HepG2 (cell line): Measurements from ENCODE around the gene ATP2A3. TPM values are rescaled to one million over a fixed set of nuclear protein-coding genes. Genes with fewer than 3 reads are reported as not detected.
"Not testable (repeated sequence)": the region's sequence is repeated elsewhere in the genome, so short reads cannot be mapped to it uniquely, and the experiment has no call there.

ENCODE experiments used
- ATAC-seq: fragments of 200-7000 bp; cut with Tn5 transposase; 3 replicates; pipeline ENCODE4 v1.9.1; 2020; ENCODE audit warnings: mild to moderate bottlenecking, moderate library complexity
- BruUV-seq: library from RNA; stranded (reverse); fragments of 400-500 nt; replicated peaks from 2 replicates; lab custom pipeline; 2021; lab: Mats Ljungman, UMichigan
- CTCF ChIA-PET: fragments of 300-600 bp; formaldehyde crosslinking; extraction: SDS; loops from one replicate; lab custom pipeline; 2021; ENCODE audit warnings: low total read pairs, inconsistent platforms, low intra/inter-chr PET ratio; lab: Yijun Ruan, JAX
- POLR2A ChIA-PET: fragments of 350-600 bp; sonication (Branson Sonifier 250); formaldehyde crosslinking; loops from one replicate; lab custom pipeline; 2020; ENCODE audit warnings: antibody characterized with exemption, inconsistent platforms; lab: Yijun Ruan, JAX
- DNase-seq: peaks from one replicate; pipeline ENCODE4 v3.0.0-alpha.2; 2015; ENCODE audit warnings: low spot score
- FAIRE-seq: peaks from 3 replicates; lab custom pipeline; 2011; peaks lifted over from hg19 to GRCh38; lab: Jason Lieb, UNC
- H2AFZ ChIP-seq: one replicate; pipeline ENCODE4 v1.6.1; 2011; ENCODE audit warnings: low read length, inconsistent platforms
- H3K27ac ChIP-seq: fragments of 300-600 bp; 3 replicates; pipeline ENCODE4 v1.8.0; 2011; ENCODE audit warnings: mixed run types, mild to moderate bottlenecking, mixed read lengths, low read length, inconsistent platforms; ENCODE audit not compliant: insufficient read depth; ENCODE audit errors: extremely low read length
- H3K27me3 ChIP-seq, 2 experiments: fragments of 200-600 bp in 1 of 2; 2 replicates in 1 of 2; 3 replicates in 1 of 2; pipeline versions ENCODE4 v1.6.0 to v1.8.0; 2011; ENCODE audit warnings: low read length in 2 of 2, mild to moderate bottlenecking in 2 of 2, moderate library complexity in 2 of 2, inconsistent platforms in 1 of 2; ENCODE audit not compliant: insufficient read depth in 2 of 2, control insufficient read depth in 1 of 2
- H3K36me3 ChIP-seq, 2 experiments: fragments of 200-600 bp in 1 of 2; replicated peaks in 1 of 2; 2 replicates in 1 of 2; 3 replicates in 1 of 2; pipeline versions ENCODE4 v1.5.1 to v1.8.0; 2011; ENCODE audit warnings: low read length in 2 of 2, inconsistent platforms in 1 of 2; ENCODE audit not compliant: insufficient read depth in 2 of 2, control insufficient read depth in 1 of 2
- H3K4me1 ChIP-seq: 2 replicates; pipeline ENCODE4 v1.5.1; 2012; ENCODE audit warnings: low read length, inconsistent platforms; ENCODE audit not compliant: insufficient read depth
- H3K4me2 ChIP-seq: 2 replicates; pipeline ENCODE4 v1.6.0; 2011; ENCODE audit warnings: low read depth, low read length, inconsistent platforms
- H3K4me3 ChIP-seq, 3 experiments: fragments of 200-600 bp in 1 of 3; sonication (generic), shearing (Covaris generic) in 1 of 3; replicated peaks in 1 of 3; 2 replicates each; pipeline ENCODE4 v1.5.1; 2011 to 2016; ENCODE audit warnings: low read length in 3 of 3, inconsistent platforms in 2 of 3, low read depth in 2 of 3, mild to moderate bottlenecking in 2 of 3, control low read depth in 1 of 3, mixed read lengths in 1 of 3; ENCODE audit not compliant: insufficient read depth in 1 of 3
- H3K79me2 ChIP-seq: one replicate; pipeline ENCODE4 v1.6.1; 2011; ENCODE audit warnings: low read length, inconsistent platforms; ENCODE audit not compliant: insufficient read depth
- H3K9ac ChIP-seq: 2 replicates; pipeline ENCODE4 v1.6.0; 2011; ENCODE audit warnings: mild to moderate bottlenecking, low read depth, low read length, inconsistent platforms; ENCODE audit not compliant: insufficient read depth
- H3K9me3 ChIP-seq: 2 replicates; pipeline ENCODE4 v1.5.1; 2012; ENCODE audit warnings: mild to moderate bottlenecking, low read length
- H4K20me1 ChIP-seq: 2 replicates; pipeline ENCODE4 v1.6.0; 2011; ENCODE audit warnings: inconsistent platforms, mild to moderate bottlenecking, low read length, moderate library complexity; ENCODE audit not compliant: insufficient read depth
- BATF2 ChIP-seq: sonication (generic); formaldehyde crosslinking; IDR thresholded peaks from 2 replicates; pipeline ENCODE4 v1.8.0; 2022; ENCODE audit warnings: mild to moderate bottlenecking, missing genetic modification reagents, moderate library complexity
- SMAD1 ChIP-seq: sonication (generic); formaldehyde crosslinking; IDR thresholded peaks from 2 replicates; pipeline ENCODE4 v1.4.0; 2020; ENCODE audit warnings: missing genetic modification reagents, low read depth, mild to moderate bottlenecking, borderline replicate concordance
- SMAD3 ChIP-seq: sonication (generic); formaldehyde crosslinking; IDR thresholded peaks from 2 replicates; pipeline ENCODE4 v1.4.0; 2020; ENCODE audit warnings: missing genetic modification reagents
- TERF1 ChIP-seq: sonication (generic); formaldehyde crosslinking; IDR thresholded peaks from 2 replicates; pipeline ENCODE4 v1.8.0; 2022; ENCODE audit warnings: mild to moderate bottlenecking, missing genetic modification reagents, moderate library complexity
- YY1 ChIP-seq: IDR thresholded peaks from 2 replicates; pipeline ENCODE4 v1.6.1; 2011; ENCODE audit warnings: low read length, low read depth, moderate library complexity, mild to moderate bottlenecking; ENCODE audit not compliant: insufficient read depth, insufficient replicate concordance
- ZNF205 ChIP-seq: IDR thresholded peaks from 2 replicates; pipeline ENCODE4 v1.6.1; 2018; ENCODE audit warnings: missing biosample characterization, missing genetic modification reagents
- ZNF207 ChIP-seq: fragments of 450-650 bp; IDR thresholded peaks from 2 replicates; pipeline ENCODE4 v1.6.1; 2016; ENCODE audit warnings: antibody characterized with exemption, borderline replicate concordance
- ZNF503 ChIP-seq: sonication (generic); formaldehyde crosslinking; IDR thresholded peaks from 2 replicates; pipeline ENCODE4 v1.4.0; 2020; ENCODE audit warnings: missing genetic modification reagents
- ZNF564 ChIP-seq: sonication (generic); formaldehyde crosslinking; IDR thresholded peaks from 2 replicates; pipeline ENCODE4 v1.8.1; 2023; ENCODE audit warnings: mild to moderate bottlenecking, missing genetic modification reagents
- ZNF570 ChIP-seq: sonication (generic); formaldehyde crosslinking; IDR thresholded peaks from 2 replicates; pipeline ENCODE4 v1.4.0; 2020; ENCODE audit warnings: mild to moderate bottlenecking, missing genetic modification reagents, borderline replicate concordance
- ZNF691 ChIP-seq: sonication (generic); formaldehyde crosslinking; IDR thresholded peaks from 2 replicates; pipeline ENCODE4 v1.4.0; 2020; ENCODE audit warnings: missing genetic modification reagents, low read depth, mild to moderate bottlenecking, borderline replicate concordance
- WGBS: methylation state at CpG from one replicate; pipeline ENCODE4 v1.1.6; 2017; ENCODE audit warnings: low lambda C conversion rate; 5-methylcytosine and 5-hydroxymethylcytosine counted together
- in situ Hi-C: cut with HindIII; loops from 2 replicates; pipeline ENCODE4 v1.10.0; 2017; ENCODE audit warnings: low pct_unique_long_range_greater_than_20kb; ENCODE audit not compliant: extremely low pct_ligation_motif_present
- intact Hi-C: fragments of 100-400 bp; cut with micrococcal nuclease; formaldehyde crosslinking; loops from one replicate; pipeline ENCODE4 v1.10.0; 2022; ENCODE audit not compliant: unreplicated experiment
- polyA plus RNA-seq, 8 experiments: library from polyadenylated mRNA; depleted of rRNA in 3 of 8; stranded (reverse) in 7 of 8; unstranded in 1 of 8; fragments of >200 nt; fragmentation: Illumina TruSeq in 4 of 8; extraction: Trizol in 4 of 8; gene quantifications; 2 replicates each; pipeline versions ENCODE4 v1.2.1 to v1.2.3, GENCODE V29; 2011 to 2016; ENCODE audit warnings: low read depth in 4 of 8, missing spikeins in 1 of 8, mixed read lengths in 1 of 8; ENCODE audit not compliant: insufficient read depth in 1 of 8
- total RNA-seq, 5 experiments: library from RNA; depleted of rRNA; stranded (reverse); fragments of >200 nt; fragmentation: Illumina TruSeq; extraction: Trizol; gene quantifications; 2 replicates each; pipeline ENCODE4 v1.2.3, GENCODE V29; 2016; ENCODE audit warnings: low read depth in 1 of 5

The ATP2A3 gene
- total and polyA plus RNA-seq, 2 of the 13 experiments (the other 11 are each of a cell fraction or from before 2014, with no cell fraction given), result 0.07 TPM; not detected in 1

GRCh38 chr17:3992370-3992769, 28.1 kb upstream of the ATP2A3 start:
- WGBS, result 53% methylated on average over 5 of the region's 5 CpGs
- Histone ChIP-seq H2AFZ (no peak overlapping the region), H3K4me2 (no peak overlapping the region), H3K9ac (no peak overlapping the region), H4K20me1 (no peaks in the 10 kb centered on the region), H3K36me3 (no peaks in the 10 kb centered on the region), H3K79me2 (no peaks in the 10 kb centered on the region), H3K27me3 (peaks cover 0 to 3% of the 10 kb centered on the region in 2 experiments; a peak in 1 of 5 replicates), H3K27ac (no peak overlapping the region), H3K4me3 (no peak overlapping the region), H3K4me1 (peaks cover 20% of the 10 kb centered on the region), H3K9me3 (no peaks in the 10 kb centered on the region)
- ChIA-PET CTCF (no interaction called here), POLR2A (no interaction called here)
- no peak for TF ChIP-seq SMAD3
- no peak for TF ChIP-seq ZNF564 (CRISPR knock-in tag)
- TF ChIP-seq TERF1 (CRISPR knock-in tag), result no peak
- no peak for TF ChIP-seq YY1
- no peak for TF ChIP-seq ZNF570 (CRISPR knock-in tag)
- TF ChIP-seq SMAD1 (CRISPR knock-in tag), result no peak
- TF ChIP-seq BATF2 (CRISPR knock-in tag), result no peak
- TF ChIP-seq ZNF205 (CRISPR knock-in tag), result no peak
- no peak for TF ChIP-seq ZNF691 (CRISPR knock-in tag)
- TF ChIP-seq ZNF207, result no peak
- TF ChIP-seq ZNF503 (CRISPR knock-in tag), result no peak
- FAIRE-seq, result no peak
- in situ Hi-C loops, result no loop called here
- ATAC-seq, result no peak
- no peak for DNase-seq
- no TSS peak for BruUV-seq
- intact Hi-C loops, result no loop called here

GRCh38 chr17:3991699-3992098, 27.5 kb upstream of the ATP2A3 start:
- H3K9ac ChIP-seq, CTCF ChIA-PET, H3K27ac ChIP-seq, H3K36me3 ChIP-seq, H2AFZ ChIP-seq, H3K4me2 ChIP-seq, in situ Hi-C loops, H3K79me2 ChIP-seq, BruUV-seq, POLR2A ChIA-PET, ATAC-seq, H4K20me1 ChIP-seq, H3K9me3 ChIP-seq, DNase-seq, intact Hi-C loops, FAIRE-seq, H3K4me3 ChIP-seq: not testable (repeated sequence)
- peaks cover 1 to 10% of the 10 kb centered on the region in 2 experiments; a peak in 3 of 5 replicates for H3K27me3 ChIP-seq
- WGBS, result 40% methylated on average over 3 of the region's 3 CpGs
- peaks cover 26% of the 10 kb centered on the region for H3K4me1 ChIP-seq
